SH-SY5Y (cell line): ENCODE results near the gene HPS3.

Source experiments
- GATA2 ChIP-seq: IDR thresholded peaks from 2 replicates; pipeline ENCODE4 v1.6.1; 2011; ENCODE audit warnings: mild to moderate bottlenecking, low read depth, low read length
- GATA3 ChIP-seq: IDR thresholded peaks from 2 replicates; pipeline ENCODE4 v1.6.1; 2011; ENCODE audit warnings: low read depth, mild to moderate bottlenecking, low read length, moderate library complexity

- TF ChIP-seq GATA2, result no peak
- TF ChIP-seq GATA3, result no peak
Measured at GRCh38 chr3:149215515-149215914, 86.1 kb downstream of the HPS3 start.
